IPS DF 4.7 (cell line): ENCODE results near the gene BNC1.
"Not testable (repeated sequence)": the region's sequence is repeated elsewhere in the genome, so short reads cannot be mapped to it uniquely, and the experiment has no call there.

Experiments
- DNase-seq: peaks from one replicate; pipeline ENCODE4 v3.0.0-alpha.2; 2013; ENCODE audit warnings: low spot score; ENCODE audit errors: extremely low read depth

BNC1 gene

GRCh38 chr15:83299462-83299861 lies 15.0 kb upstream of the BNC1 start:
- DNase-seq, result no peak

GRCh38 chr15:83295417-83295816 lies 11.0 kb upstream of the BNC1 start:
- DNase-seq, result no peak

GRCh38 chr15:83293201-83293600 lies 8.7 kb upstream of the BNC1 start:
- no peak for DNase-seq

- no peak for DNase-seq
Measured at GRCh38 chr15:83292317-83292716, 7.9 kb upstream of the BNC1 start.

- DNase-seq, result no peak
Measured at GRCh38 chr15:83290236-83290635, 5.8 kb upstream of the BNC1 start.

GRCh38 chr15:83289160-83289559 lies 4.7 kb upstream of the BNC1 start:
- no peak for DNase-seq

- DNase-seq, result no peak
Measured at GRCh38 chr15:83288381-83288801, 3.9 kb upstream of the BNC1 start.

GRCh38 chr15:83287541-83288027 lies 3.1 kb upstream of the BNC1 start:
- DNase-seq, result no peak

- DNase-seq, result no peak
Measured at GRCh38 chr15:83285979-83286553, 1.6 kb upstream of the BNC1 start.

GRCh38 chr15:83285284-83285978 lies 967 bp upstream of the BNC1 start:
- no peak for DNase-seq

- DNase-seq, result no peak
Measured at GRCh38 chr15:83283813-83284558, 478 bp downstream of the BNC1 start.

- no peak for DNase-seq
Measured at GRCh38 chr15:83283138-83283812, 1.2 kb downstream of the BNC1 start.

GRCh38 chr15:83282776-83283137 lies 1.7 kb downstream of the BNC1 start:
- no peak for DNase-seq

- DNase-seq, result no peak
Measured at GRCh38 chr15:83282141-83282540, 2.3 kb downstream of the BNC1 start.

GRCh38 chr15:83278191-83278590 lies 6.3 kb downstream of the BNC1 start:
- no peak for DNase-seq

GRCh38 chr15:83276661-83277060 lies 7.8 kb downstream of the BNC1 start:
- no peak for DNase-seq

- DNase-seq, result no peak
Measured at GRCh38 chr15:83275412-83275811, 9.1 kb downstream of the BNC1 start.

GRCh38 chr15:83270176-83270575 lies 14.3 kb downstream of the BNC1 start:
- no peak for DNase-seq

GRCh38 chr15:83268147-83268546 lies 16.3 kb downstream of the BNC1 start:
- no peak for DNase-seq

GRCh38 chr15:83262594-83263315 lies 21.7 kb downstream of the BNC1 start:
- DNase-seq, result no peak

- not testable (repeated sequence) for DNase-seq
Measured at GRCh38 chr15:83262181-83262580, 22.3 kb downstream of the BNC1 start.
